ENCODE measurements around the gene EPS15. TPM values are rescaled to one million over a fixed set of nuclear protein-coding genes. Genes with fewer than 3 reads are reported as not detected.

EPS15 gene
- total RNA-seq, 4 donors from 2014 or later, result 94.8 to 133 (median 125) TPM

- DNase-seq (ENCODE audit: low spot score in 2 of 2), result peak in 1 of 2 donors; percentile 43
- H3K9me3 ChIP-seq, result no peaks in the 10 kb centered on the region
- H3K4me3 ChIP-seq, result peak overlapping the region; percentile 46 to 96 (median 84)
- WGBS, 2 donors, result 1% methylated on average over 20 of the region's 20 CpGs
- no peaks in the 10 kb centered on the region for H3K27me3 ChIP-seq
- H3K36me3 ChIP-seq, result no peaks in the 10 kb centered on the region
- TF ChIP-seq EP300 (IDR thresholded peaks at IDR 0.05) (peak in 1 of 2 donors; percentile 46), POLR2A (IDR thresholded peaks at IDR 0.05) (peak in 1 of 2 donors; percentile 21), CTCF (IDR thresholded peaks at IDR 0.05) (no peak)
- peaks cover 0 to 42% (median 29%) of the 10 kb centered on the region in 4 donors for H3K4me1 ChIP-seq
- H3K27ac ChIP-seq, result peak overlapping the region; percentile 39 to 97 (median 94)
Observed at GRCh38 chr1:51518033-51518585, 957 bp downstream of the EPS15 start.

- peak in 1 of 2 donors; percentile 35 for DNase-seq (ENCODE audit: low spot score in 2 of 2)
- Histone ChIP-seq H3K27ac (peak overlapping the region; percentile 39 to 97 (median 94)), H3K27me3 (no peaks in the 10 kb centered on the region), H3K4me1 (peaks cover 1 to 47% (median 34%) of the 10 kb centered on the region in 4 donors), H3K36me3 (no peaks in the 10 kb centered on the region), H3K9me3 (no peaks in the 10 kb centered on the region), H3K4me3 (peak overlapping the region; percentile 46 to 96 (median 84))
- WGBS, 2 donors, result 2 to 3% methylated on average over 7 of the region's 7 CpGs
- TF ChIP-seq POLR2A (IDR thresholded peaks at IDR 0.05) (no peak), CTCF (IDR thresholded peaks at IDR 0.05) (no peak), EP300 (IDR thresholded peaks at IDR 0.05) (no peak)
Observed at GRCh38 chr1:51517361-51518032, 1.6 kb downstream of the EPS15 start.

GRCh38 chr1:51516649-51517158, 2.4 kb downstream of the EPS15 start:
- H3K36me3 ChIP-seq, result no peaks in the 10 kb centered on the region
- H3K9me3 ChIP-seq, result no peaks in the 10 kb centered on the region
- peaks cover 7 to 55% (median 40%) of the 10 kb centered on the region in 4 donors for H3K4me1 ChIP-seq
- H3K27me3 ChIP-seq, result no peaks in the 10 kb centered on the region
- H3K27ac ChIP-seq, result peak overlapping the region in 3 of 4 donors; percentile 93 to 97 (median 96)
- no peak for DNase-seq (ENCODE audit: low spot score in 2 of 2)
- WGBS, 2 donors, result 9 to 21% methylated on average over 2 of the region's 2 CpGs
- H3K4me3 ChIP-seq, result peak overlapping the region in 2 of 4 donors; percentile 89 to 96
- TF ChIP-seq CTCF (IDR thresholded peaks at IDR 0.05) (no peak), EP300 (IDR thresholded peaks at IDR 0.05) (no peak), POLR2A (IDR thresholded peaks at IDR 0.05) (no peak)

GRCh38 chr1:51515982-51516648, 3.0 kb downstream of the EPS15 start:
- Histone ChIP-seq H3K4me3 (peak overlapping the region in 2 of 4 donors; percentile 19 to 96), H3K27me3 (no peaks in the 10 kb centered on the region), H3K27ac (peak overlapping the region in 3 of 4 donors; percentile 58 to 96 (median 93)), H3K36me3 (no peaks in the 10 kb centered on the region), H3K4me1 (peaks cover 7 to 61% (median 44%) of the 10 kb centered on the region in 4 donors), H3K9me3 (no peaks in the 10 kb centered on the region)
- TF ChIP-seq CTCF (IDR thresholded peaks at IDR 0.05), result no peak
- no peak for TF ChIP-seq EP300 (IDR thresholded peaks at IDR 0.05)
- no peak for TF ChIP-seq POLR2A (IDR thresholded peaks at IDR 0.05)
- DNase-seq (ENCODE audit: low spot score in 2 of 2), result no peak

Measured in tibial nerve (tissue), 4 donors.